ENCODE measurements around the gene GRK5. TPM values are rescaled to one million over a fixed set of nuclear protein-coding genes. Genes with fewer than 3 reads are reported as not detected.

Gene GRK5
- total RNA-seq, 1 donor from 2014 or later, result 2.8 TPM

- DNase-seq (ENCODE audit: low read depth), result no peak
- H3K4me3 ChIP-seq (ENCODE audit: low read depth, low read length), result no peak overlapping the region
- no peaks in the 10 kb centered on the region for H3K36me3 ChIP-seq (ENCODE audit: control insufficient read depth, insufficient read depth, low read length)
- TF ChIP-seq, protein P1, sequence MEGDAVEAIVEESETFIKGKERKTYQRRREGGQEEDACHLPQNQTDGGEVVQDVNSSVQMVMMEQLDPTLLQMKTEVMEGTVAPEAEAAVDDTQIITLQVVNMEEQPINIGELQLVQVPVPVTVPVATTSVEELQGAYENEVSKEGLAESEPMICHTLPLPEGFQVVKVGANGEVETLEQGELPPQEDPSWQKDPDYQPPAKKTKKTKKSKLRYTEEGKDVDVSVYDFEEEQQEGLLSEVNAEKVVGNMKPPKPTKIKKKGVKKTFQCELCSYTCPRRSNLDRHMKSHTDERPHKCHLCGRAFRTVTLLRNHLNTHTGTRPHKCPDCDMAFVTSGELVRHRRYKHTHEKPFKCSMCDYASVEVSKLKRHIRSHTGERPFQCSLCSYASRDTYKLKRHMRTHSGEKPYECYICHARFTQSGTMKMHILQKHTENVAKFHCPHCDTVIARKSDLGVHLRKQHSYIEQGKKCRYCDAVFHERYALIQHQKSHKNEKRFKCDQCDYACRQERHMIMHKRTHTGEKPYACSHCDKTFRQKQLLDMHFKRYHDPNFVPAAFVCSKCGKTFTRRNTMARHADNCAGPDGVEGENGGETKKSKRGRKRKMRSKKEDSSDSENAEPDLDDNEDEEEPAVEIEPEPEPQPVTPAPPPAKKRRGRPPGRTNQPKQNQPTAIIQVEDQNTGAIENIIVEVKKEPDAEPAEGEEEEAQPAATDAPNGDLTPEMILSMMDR (IDR thresholded peaks at IDR 0.05; ENCODE audit: insufficient read depth, low read length, poor library complexity, severe bottlenecking), result no peak
- no peaks in the 10 kb centered on the region for H3K27me3 ChIP-seq (ENCODE audit: control insufficient read depth, insufficient read depth, low read length)
Observed at GRCh38 chr10:119399466-119399865, 192.1 kb downstream of the GRK5 start.

DNA sequence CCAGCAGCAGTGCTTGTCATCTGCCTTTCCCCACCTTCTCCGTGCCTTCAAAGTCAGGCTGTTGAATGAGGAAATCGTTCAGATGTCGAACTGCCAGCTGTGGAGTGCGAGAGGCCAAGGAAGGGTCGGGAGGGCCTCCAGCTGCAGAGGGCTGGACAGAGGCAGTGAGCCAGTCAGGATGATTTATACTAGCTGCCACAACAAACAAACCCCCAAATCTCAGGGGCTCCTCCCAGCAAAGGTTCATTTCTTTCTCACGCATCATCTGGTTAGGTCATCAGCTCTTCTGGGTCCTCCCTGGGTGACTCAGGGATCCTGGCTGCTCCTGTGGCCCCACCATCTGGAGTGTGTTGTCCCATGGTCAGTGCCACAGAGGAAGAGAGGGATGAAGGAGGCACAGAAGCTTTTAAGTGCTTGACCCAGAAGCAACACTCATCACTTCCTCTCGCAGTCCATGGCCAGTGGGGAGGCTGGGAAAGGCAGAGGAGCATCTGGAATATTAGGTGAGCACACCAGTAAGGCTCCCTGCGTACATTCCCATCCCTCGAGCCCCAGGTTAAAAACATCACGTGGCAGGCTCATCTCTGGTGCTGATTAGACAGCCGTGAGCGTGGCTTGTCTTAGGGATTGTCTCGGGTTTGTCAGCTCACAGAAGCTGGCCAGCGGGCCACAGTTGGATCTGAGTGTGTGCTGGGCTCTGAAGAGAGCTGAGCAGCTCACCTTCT, 194.5 kb downstream of the GRK5 start:
- Histone ChIP-seq H3K36me3 (ENCODE audit: control insufficient read depth, insufficient read depth, low read length) (no peaks in the 10 kb centered on the region), H3K4me3 (ENCODE audit: low read depth, low read length) (no peak overlapping the region), H3K27me3 (ENCODE audit: control insufficient read depth, insufficient read depth, low read length) (no peaks in the 10 kb centered on the region)
- TF ChIP-seq, protein P1 (IDR thresholded peaks at IDR 0.05; ENCODE audit: insufficient read depth, low read length, poor library complexity, severe bottlenecking), result no peak
- peak; percentile 76 for DNase-seq (ENCODE audit: low read depth)

- Histone ChIP-seq H3K4me3 (ENCODE audit: low read depth, low read length) (no peak overlapping the region), H3K36me3 (ENCODE audit: control insufficient read depth, insufficient read depth, low read length) (no peaks in the 10 kb centered on the region), H3K27me3 (ENCODE audit: control insufficient read depth, insufficient read depth, low read length) (no peaks in the 10 kb centered on the region)
- no peak for DNase-seq (ENCODE audit: low read depth)
- TF ChIP-seq, protein P1 (IDR thresholded peaks at IDR 0.05; ENCODE audit: insufficient read depth, low read length, poor library complexity, severe bottlenecking), result no peak
Observed at GRCh38 chr10:119403921-119404320, 196.6 kb downstream of the GRK5 start.

- no peaks in the 10 kb centered on the region for H3K36me3 ChIP-seq (ENCODE audit: control insufficient read depth, insufficient read depth, low read length)
- TF ChIP-seq, protein P1 (IDR thresholded peaks at IDR 0.05; ENCODE audit: insufficient read depth, low read length, poor library complexity, severe bottlenecking), result no peak
- peaks cover 3% of the 10 kb centered on the region for H3K27me3 ChIP-seq (ENCODE audit: control insufficient read depth, insufficient read depth, low read length)
- H3K4me3 ChIP-seq (ENCODE audit: low read depth, low read length), result no peak overlapping the region
- DNase-seq (ENCODE audit: low read depth), result no peak
Observed at GRCh38 chr10:119404719-119405519, 197.5 kb downstream of the GRK5 start.

DNA sequence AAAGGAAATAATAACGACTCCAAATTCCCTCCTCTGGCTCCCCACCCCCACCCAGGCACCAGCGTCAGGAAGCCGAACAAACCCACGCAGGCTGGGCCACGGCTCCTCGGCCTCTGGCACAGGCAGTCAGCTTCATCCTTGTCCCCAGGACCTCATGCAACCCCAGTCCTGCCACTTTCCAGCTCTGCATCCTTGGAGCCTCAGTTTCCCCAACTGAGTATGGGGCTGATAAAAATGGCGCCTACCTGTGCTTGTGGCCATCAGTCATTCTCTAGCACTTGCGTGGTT, 198.1 kb downstream of the GRK5 start:
- Histone ChIP-seq H3K27me3 (ENCODE audit: control insufficient read depth, insufficient read depth, low read length) (peaks cover 3% of the 10 kb centered on the region), H3K4me3 (ENCODE audit: low read depth, low read length) (no peak overlapping the region), H3K36me3 (ENCODE audit: control insufficient read depth, insufficient read depth, low read length) (no peaks in the 10 kb centered on the region)
- TF ChIP-seq, protein P1 (IDR thresholded peaks at IDR 0.05; ENCODE audit: insufficient read depth, low read length, poor library complexity, severe bottlenecking), result no peak
- no peak for DNase-seq (ENCODE audit: low read depth)
